Stimulated activated CD4-positive, alpha-beta T cell treated with anti-CD3 and anti-CD28 coated beads, TNF-alpha, amount 100 ng/mL, for 1 hour (primary cell): Measurements from ENCODE around the gene SH3RF3.

Experiments
- DNase-seq, 3 donors: peaks; one replicate each; pipeline ENCODE4 v3.0.0-alpha.2; 2020; ENCODE audit warnings: low read depth in 3 of 3, low spot score in 1 of 3

Gene SH3RF3

GRCh38 chr2:109176928-109177327 is 47.9 kb downstream of the SH3RF3 start:
- no peak for DNase-seq

GRCh38 chr2:109177635-109178034 is 48.6 kb downstream of the SH3RF3 start:
- no peak for DNase-seq

GRCh38 chr2:109178968-109179367 is 50.0 kb downstream of the SH3RF3 start:
- no peak for DNase-seq

- no peak for DNase-seq
These were observed 51.8 kb downstream of the SH3RF3 start for GRCh38 chr2:109180786-109181185.

- no peak for DNase-seq
These were observed 53.4 kb downstream of the SH3RF3 start for GRCh38 chr2:109182426-109182825.

- DNase-seq = no peak
These were observed 54.9 kb downstream of the SH3RF3 start for GRCh38 chr2:109183871-109184270.

GRCh38 chr2:109184368-109184767 is 55.4 kb downstream of the SH3RF3 start:
- DNase-seq = no peak

GRCh38 chr2:109185338-109185737 is 56.3 kb downstream of the SH3RF3 start:
- no peak for DNase-seq

- no peak for DNase-seq
These were observed 57.0 kb downstream of the SH3RF3 start for GRCh38 chr2:109185821-109186570.

- DNase-seq = no peak
These were observed 57.7 kb downstream of the SH3RF3 start for GRCh38 chr2:109186656-109187250.

GRCh38 chr2:109187711-109188495 is 58.9 kb downstream of the SH3RF3 start:
- no peak for DNase-seq

GRCh38 chr2:109188496-109188890 is 59.5 kb downstream of the SH3RF3 start:
- DNase-seq = no peak

GRCh38 chr2:109188898-109189297 is 59.9 kb downstream of the SH3RF3 start:
- no peak for DNase-seq

- no peak for DNase-seq
These were observed 60.7 kb downstream of the SH3RF3 start for GRCh38 chr2:109189751-109190150.

GRCh38 chr2:109193807-109194619 is 65.0 kb downstream of the SH3RF3 start:
- no peak for DNase-seq

- no peak for DNase-seq
These were observed 65.6 kb downstream of the SH3RF3 start for GRCh38 chr2:109194620-109194937.

- DNase-seq = no peak
These were observed 66.4 kb downstream of the SH3RF3 start for GRCh38 chr2:109195193-109196045.

- DNase-seq = no peak
These were observed 67.3 kb downstream of the SH3RF3 start for GRCh38 chr2:109196081-109196875.

- no peak for DNase-seq
These were observed 68.8 kb downstream of the SH3RF3 start for GRCh38 chr2:109197491-109198418.
